NCI-H2081 (cell line): ENCODE measurements around the gene ZFHX3.

Experiments
- DNase-seq, 2 experiments: peaks; one replicate each; lab custom pipeline; 2025; lab: John Stamatoyannopoulos, UW

The ZFHX3 gene

DNA sequence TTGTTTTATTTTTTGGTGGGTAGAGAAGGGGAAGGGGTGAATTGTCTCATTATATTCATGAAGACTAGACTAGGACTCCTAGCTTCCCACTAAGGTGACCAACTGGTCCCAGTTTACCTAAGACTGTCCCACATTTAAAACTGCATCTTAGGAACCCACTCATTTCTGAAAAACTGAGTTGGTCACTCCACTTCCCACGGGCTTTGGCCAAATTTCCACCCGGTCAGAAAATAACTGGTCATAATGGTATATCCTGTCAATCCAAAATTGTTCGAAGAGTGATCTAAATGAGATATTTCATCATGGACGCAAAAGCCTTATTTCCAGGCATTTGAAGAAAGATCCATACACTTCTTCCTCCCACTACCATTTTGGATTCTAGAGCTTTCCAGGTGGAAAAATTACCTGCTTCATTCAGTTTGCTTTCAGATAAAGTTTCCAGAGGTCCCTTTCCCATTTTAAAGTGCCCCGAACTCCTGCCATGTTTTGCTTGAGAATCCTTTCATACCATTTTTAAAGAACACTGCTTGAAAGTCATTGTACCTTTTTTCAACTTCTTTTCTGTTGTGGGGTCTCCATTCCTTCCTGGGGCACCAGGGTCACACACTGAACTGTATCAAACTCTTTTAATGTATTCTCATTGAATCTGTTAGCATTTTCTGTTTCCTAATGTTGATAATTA lies 21.8 kb upstream of the ZFHX3 start:
- no peak for DNase-seq

DNA sequence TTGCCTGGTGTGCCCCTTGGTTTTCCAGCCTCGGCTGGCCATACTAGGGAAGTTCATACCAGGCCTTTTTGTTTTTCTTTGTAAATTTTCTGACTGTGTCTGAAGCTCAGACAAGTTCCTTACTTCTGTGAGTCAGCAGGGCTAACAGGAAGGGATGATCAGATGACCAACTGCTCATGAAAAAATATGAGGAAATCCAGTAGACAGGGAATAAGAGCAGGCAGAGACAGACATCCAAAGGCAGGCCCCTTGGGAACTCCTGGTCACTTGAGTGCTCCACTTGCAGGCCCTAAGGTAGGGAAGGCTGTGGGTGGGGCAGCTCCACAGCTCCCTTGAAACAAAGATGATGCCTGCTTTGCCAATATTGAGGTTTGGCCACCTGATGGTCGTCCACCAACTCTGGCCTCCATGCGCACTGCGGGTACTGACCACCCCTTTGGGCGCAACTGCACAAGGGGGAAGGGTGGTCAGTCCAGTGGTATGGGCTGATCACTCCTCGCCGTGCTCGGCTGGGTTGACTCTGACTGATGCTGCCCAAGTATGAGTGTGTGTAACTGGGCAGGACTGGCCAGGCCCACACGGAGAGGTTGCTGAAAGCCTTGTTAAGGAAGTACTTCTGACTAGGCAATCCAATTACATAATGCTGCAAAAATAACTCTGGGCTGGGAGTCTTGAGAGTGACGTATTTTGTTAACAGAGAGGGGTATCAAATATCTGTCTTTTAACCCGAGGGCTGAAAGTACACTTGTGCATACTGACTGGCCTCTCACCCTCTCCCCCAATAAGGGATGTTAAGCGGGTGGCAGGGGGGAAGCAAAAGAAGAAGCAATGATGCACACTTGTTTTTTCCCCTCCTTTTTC lies 20.8 kb upstream of the ZFHX3 start:
- no peak for DNase-seq

DNA sequence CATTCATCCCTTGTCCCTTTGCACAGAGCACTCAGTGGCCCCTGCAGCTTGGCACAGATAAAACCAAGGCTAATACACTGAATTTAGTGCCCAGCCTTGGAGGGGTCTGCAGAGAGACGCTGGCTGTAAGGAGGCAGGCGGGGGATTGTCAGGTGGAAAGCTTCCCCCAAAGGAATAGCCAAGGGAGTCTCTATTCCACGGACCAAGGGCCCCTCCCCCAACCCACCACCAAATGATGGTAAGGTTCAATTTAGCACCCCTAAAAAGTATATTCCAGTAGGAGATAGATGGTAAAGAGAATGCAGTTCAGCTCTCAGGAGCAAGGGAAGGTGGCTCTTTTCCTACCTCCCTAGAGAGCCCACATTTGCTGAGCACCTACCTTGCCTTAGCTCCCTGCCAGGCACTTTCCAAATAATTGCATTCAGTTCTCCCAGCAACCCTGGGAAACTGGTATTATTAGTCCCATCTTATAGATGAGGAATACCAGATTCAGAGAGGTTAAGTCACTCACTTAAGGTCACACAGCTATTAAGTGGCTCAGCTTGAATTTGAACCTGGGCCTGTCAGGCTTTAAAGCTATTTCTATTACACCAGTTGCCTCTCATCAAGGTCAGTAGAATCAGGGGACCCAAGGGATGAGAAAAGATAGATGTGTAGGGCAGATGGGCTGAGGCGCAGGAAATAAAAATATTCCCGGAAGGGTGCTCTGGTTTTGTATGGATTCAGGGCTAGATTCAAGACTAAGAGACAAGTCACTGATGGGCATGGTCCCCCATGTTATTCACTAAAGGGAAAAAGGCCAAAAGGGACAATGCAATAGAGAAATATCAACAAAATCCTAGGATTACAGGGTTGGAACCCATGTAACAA lies 20.0 kb upstream of the ZFHX3 start:
- DNase-seq: no peak

DNA sequence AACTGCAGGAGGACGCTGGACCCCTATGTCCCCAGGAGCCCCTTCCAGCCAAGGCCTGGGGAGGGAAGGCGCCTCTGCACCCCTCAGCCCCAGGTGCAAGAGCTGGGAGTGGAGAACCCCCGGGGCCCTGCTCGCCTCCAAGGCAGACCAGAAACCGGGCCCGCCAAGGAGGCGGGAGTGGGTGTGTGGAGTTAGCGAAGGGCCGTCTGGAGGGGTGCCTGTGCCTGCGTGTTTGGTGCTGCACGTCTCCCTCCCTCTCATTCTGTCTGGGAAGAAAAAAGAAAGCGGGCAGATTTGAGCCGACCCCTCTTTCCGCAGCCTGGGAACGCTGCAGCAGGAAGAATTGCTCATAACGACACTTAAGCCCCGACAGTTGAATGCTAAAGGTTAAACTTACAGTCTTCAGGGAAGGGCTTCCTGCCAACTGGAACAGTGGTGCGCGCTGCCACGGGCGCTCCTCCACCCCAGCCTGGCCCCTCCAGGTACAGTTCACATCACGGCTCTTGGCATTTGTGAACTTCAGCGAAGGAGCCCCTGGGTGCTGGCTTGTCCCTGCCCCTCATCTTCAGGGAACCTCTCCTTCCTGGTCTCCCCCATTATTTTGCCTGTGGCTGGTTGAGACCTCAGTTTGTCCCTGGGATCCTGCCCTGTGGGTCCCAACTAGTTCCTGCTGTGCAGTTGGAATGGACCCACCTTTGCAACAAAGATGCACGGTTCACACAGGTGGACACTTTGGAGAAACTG lies 19.2 kb upstream of the ZFHX3 start:
- no peak for DNase-seq

DNA sequence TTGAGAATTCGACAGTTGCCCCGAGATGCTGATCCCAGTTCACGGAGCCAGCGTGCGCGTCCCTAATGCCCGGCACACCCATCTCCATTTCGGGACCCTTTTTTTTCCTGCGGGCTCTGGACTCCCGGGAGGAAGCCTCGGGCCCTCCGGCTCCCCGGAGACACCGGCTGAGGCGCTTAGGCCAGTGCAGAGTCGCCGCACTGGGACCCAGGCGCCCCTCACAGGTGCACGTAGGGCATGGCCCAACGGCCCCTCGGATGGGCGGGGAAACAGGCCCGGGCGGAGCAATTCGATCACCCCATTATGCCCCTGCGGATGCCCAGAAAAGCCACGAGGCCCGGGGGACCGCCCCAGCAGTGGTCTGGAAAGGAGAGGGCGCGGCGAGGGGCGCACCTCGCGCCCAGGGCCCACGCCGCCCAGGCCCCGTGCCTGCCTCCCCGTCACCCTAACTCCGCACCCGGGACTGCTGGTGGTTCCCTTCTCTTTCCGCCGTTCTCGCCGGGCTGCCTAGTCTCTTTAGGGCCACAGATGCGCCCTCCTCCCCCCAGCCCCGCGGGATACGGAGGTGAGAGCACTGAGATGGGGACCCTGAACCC lies 18.5 kb upstream of the ZFHX3 start:
- DNase-seq: no peak

DNA sequence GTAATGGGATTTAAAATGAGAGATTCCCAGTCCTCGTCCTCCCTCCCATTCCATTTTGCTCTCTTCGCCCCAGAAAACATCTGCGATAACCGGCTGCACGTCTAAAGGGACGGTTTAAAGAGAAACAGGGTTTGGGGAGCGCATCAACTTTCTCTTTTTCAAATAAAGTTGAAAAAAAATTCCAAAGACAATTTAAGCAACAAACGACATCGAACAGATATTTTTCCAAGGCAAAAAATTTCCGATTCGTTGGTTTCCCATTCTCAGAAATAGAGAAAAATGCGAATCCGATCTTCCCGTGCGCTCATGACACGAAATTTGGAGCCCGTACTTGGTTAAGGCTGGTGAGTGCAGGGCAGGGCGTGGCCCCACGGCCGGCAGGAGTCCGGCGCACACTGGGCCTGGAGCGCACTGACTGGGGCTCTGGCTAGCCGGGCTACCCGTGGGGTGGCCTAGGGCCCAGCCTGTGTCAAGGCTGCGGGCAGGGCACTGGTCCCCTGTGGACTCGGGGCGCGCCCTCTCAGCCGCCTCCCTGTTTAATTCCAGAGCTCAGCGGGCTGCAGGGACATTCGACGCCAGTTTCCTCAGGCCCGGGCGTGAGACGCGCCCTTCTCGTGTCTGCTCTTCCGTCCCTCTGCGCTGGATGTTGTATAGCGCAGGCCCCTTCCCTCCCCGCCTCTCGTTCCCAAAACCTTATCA lies 17.9 kb upstream of the ZFHX3 start:
- no peak for DNase-seq

DNA sequence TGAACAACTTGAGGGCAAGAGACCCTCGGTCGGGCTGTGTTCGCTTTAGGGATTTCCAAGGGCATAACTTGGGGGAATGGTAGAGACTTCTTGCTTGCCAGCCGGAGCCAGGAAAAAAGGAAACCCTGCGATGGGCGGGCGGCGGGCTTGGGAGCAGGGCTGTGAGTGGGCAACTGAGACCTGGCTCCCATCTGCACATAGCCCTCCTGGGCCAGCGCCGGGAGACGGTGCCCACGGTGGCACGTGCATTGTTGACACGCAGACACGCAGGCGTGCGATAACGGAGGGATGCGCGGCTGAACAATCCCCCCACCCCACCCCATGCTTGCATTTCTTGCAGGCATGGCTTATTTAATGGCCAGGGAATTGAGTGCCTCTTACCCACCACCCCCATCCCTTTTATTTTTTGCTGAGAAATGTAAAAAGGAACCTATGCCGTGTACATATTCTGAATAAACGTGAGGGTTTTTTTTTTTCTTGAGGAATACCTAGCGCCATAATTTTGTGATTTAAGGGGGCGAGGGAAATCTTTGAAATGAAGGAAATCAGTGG lies 17.1 kb upstream of the ZFHX3 start:
- DNase-seq: no peak

DNA sequence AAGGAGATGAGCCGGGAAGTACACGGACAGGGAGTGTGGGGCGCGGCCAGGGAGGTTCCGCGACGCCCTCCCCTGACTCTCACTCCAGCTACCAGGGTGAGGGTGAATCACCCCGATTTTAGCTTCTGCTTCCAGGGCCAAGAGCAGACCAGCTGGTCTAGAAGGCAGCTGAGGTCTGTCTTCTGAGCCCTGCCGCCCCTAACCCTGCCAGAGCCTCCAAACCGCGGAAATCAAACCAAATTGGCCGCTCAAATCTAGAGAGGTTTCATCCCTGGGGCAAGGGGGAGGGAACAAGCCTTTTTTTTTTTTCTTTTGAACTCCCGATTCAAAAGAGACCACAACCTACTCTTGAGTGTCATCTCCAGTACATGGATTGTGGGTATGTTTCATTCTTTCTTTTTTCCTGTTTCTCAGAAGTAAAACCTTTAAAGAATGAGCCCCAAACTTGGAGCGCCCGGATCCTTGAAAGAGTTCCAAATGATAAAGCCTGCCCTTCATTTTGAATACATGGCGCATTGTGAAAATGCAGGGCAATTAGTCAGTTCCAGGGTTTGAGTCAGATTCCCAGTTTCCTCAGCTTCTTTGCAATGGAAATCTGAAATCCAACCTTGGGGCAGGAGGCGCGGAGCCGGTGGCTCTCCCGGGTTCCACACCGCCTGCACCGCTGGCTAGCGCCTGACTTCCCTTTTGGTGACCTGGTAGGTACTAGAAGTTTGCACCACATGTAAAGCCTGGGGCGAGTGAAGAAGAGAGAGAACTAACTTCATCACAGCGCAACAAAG lies 16.5 kb upstream of the ZFHX3 start:
- no peak for DNase-seq

DNA sequence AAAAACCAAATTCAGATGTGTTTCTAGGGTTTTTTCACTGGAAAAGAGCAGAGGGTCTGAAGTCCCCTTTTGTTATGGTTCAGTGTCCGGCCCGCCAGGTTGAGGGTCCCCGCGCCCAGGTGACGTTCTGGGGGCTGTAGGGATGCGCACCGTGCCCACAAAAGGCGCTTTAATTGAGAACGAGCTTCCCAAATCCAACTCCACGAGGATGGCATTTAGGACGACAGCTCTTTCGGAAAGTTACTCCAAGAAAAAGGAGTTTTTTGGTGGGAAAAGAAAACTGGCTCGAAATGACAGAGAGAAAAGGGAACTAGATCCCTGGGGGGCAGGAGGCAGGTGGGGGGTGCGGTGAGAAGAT lies 15.9 kb upstream of the ZFHX3 start:
- no peak for DNase-seq

DNA sequence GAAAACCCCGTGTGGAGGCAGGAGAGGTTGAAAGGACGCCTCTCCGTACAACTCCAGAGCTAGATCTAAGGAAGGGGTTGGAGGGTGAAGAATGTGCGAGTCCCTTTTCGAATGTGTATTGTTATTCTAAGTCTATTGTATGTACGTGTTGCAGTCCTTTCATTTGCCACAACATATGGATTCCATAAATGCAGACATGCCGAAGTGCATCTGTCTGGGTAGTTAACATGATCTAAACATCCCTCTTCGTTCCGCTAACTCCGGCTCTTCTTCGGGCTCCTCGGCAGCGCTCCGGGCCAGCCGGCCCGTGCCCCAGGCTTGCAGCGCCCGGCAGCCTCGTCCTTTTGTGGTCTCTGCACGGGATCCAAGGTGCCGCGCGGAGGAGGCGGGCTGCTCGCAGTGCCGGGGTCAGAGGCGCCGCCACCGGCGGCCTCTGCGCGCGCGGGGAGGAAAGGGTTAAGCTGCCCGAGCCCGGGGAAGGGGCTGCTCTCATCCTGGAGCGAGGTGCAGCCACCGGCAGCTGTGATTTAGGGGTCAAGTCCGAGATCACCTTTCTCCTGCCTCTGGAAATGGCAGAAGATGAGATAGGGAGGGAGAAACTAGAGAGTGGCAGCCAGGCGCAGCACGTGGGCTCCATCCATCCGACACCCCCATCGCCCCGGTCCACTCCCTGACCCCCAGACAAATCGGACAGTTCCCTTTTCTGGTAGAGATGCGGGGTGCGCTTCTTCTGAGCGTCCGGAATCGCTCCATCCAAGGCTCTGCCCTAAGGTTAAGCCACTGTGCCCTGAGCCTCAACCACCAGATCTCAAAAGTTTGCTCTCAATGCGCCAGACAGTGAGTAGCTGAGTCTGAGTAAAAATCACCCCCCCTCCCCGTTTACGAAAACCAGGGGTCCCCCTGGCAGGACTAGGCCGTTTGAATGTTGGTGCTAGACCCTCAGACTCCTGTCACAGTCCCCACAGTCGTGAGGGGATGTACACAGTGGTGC lies 15.1 kb upstream of the ZFHX3 start:
- no peak for DNase-seq

DNA sequence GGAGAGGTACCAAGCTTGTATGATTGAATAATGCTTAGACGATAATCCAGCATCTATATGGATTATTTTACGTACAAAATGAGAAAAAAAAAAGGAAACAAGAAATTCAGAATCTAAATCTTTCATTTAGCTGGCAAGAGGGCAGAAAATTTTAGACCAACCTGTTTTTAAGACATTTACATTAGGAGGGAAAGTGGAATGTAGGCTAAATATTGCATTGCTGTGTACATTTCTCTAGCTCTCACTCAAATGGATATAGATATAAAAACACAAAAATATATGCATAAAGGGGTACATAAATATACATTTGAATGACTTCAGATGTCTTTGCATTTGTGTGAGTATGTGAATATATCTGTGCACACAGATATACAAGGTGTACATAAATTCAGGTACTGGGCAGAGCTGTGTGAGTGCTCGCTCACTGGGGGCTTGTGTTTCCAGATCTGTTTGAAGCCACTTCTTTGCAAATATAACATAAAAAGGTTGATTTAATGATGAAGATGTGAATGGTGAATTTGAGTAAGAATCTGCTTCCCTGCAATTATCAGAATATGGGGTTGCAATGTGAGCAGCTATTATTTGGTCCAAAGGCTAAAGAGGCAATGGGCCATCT lies 14.2 kb upstream of the ZFHX3 start:
- no peak for DNase-seq

DNA sequence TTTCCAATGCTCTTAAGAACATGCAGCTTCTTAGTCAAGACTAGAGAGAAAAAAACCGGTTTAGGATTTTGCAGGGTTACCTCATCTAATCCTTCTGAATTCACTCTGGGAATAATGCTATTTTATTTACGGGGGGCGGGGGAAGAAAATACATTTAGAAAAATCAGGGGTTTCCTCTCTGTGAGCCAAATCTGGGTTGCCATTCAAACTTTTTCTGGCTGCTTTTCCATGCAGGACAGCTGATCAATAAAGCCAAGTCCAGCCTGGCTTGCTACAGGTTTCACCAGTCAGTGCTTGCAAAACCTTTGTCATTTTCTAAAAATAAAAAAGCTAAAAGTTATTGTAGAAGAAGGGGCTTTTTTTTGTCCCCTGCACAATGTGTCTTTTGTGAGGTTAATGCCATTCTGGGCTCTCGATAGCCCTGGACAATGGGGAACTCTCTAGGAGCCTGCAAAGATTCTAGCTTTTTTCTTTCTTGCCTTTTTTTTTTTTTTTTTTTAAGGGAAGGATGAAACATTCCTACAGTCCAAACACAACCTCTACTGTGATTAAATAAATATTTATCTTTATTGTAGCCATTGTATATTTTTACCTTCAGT lies 13.1 kb upstream of the ZFHX3 start:
- DNase-seq: no peak

DNA sequence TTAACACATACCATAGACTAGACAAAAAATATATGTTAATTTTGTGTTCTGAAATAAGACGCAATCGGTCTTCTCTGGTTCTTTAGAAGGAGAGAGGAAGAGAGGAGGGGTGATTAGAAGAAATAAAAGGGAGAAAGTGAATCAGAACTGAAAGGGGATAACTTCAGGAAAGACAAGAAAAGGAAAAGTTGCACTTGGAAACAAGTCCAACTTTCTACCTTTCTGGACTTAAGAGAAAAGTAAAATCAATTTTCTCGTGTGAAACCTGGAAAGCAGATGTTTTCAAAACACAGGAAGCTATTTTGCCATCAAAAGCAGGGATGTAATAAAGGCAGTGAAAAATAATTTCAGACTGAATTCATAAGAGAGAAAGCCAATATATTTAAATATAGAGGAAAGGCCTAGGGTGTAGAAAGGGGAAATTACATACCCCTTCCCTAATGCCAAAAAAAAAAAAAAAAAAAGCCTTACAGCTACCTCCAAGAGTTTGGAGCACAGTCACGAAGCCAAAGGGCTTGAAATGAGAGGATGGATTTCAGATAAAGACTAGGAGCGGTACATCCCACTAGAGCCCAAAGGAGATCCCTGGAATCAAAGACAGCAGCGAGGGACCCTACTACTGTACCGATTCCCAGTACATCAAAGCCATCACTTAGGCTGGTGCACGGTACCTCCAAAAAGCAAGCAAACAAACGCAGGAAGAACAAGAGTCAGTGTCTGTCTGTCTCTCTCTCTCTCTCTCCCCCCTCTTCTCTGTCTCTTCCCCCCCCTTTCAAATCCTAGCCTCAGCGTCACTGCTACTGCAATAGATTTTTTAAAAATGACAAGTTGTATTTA lies 12.1 kb upstream of the ZFHX3 start:
- DNase-seq: no peak

DNA sequence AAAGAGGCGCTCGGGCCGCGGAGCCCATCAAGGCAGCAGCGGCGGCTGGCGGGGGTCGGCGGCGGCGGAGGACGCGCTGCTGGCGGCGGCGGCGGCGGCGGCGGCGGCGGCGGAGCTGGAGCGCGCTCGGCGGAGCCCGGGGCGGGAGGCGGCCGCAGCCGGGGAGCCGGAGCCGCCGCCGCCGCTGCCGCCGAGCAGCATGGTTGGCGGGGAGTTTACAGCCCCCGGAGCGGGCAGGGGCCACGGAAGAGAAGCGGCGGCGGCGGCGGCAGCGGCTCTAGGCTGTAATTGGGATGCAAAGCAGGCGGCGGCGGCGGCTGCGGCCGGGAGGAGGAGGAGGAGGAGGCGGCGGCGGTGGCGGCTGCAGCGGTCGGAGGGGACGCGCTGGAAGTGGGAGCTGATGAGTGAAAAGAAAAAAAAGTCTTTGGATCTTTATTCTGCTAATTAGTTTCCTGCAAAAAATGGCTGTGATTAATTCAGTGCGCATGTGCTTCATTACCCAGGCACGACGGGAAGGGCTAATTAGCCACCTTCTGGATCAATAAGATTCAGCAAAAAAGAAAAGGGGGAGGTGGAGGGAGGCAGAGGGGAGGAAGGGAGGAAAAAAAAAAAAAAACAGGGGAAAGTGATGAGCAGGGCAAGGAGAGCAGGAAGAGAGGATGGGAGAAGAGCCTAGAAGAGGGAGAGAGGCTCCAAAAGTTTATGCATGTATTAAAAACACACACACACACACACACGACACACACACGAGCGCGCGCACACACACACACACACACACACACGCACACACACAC lies 10.9 kb upstream of the ZFHX3 start:
- DNase-seq: peak; percentile 63 to 75

DNA sequence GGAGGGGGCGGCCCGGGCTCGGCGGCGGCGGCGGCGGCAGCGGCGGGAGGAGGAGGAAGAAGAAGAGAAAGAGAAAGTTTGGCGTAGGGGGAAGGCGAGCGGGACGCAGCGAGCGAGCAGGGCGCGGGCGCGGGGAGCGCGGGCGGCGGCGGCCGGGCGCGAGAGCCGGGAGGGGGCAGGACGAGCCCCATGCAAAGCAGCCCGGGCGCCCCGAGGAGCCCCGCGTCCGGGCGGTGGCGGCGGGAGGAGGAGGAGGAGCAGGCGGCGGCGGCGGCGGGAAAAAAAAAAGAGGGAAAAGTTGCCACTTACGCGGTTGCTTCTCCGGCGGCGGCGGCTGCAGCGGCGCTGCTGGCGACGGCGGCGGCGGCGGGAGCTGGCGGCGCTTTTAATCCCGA lies 10.3 kb upstream of the ZFHX3 start:
- no peak for DNase-seq
